H1 (cell line): Measurements from ENCODE around the gene ARFGAP3. TPM values are rescaled to one million over a fixed set of nuclear protein-coding genes. Genes with fewer than 3 reads are reported as not detected.

Source experiments
- CTCF ChIA-PET: fragments of 300-600 bp; sonication (Branson Sonifier 250); formaldehyde crosslinking; loops from one replicate; lab custom pipeline; 2021; ENCODE audit not compliant: partially characterized antibody; lab: Charles Lee
- POLR2A ChIA-PET: fragments of 300-600 bp; sonication (Branson Sonifier 250); formaldehyde crosslinking; loops from one replicate; lab custom pipeline; 2021; ENCODE audit warnings: inconsistent platforms; ENCODE audit not compliant: partially characterized antibody; lab: Charles Lee
- DNase-seq, 2 experiments: peaks; one replicate each; pipeline versions ENCODE4 v3.0.0 to v3.0.0-alpha.2; 2010 to 2022; ENCODE audit warnings: low spot score in 2 of 2, low read depth in 1 of 2, mixed read lengths in 1 of 2
- FAIRE-seq: peaks from 2 replicates; lab custom pipeline; 2011; peaks lifted over from hg19 to GRCh38; lab: Jason Lieb, UNC
- H2AFZ ChIP-seq: 2 replicates; pipeline ENCODE4 v1.8.1; 2012; ENCODE audit warnings: low read length, inconsistent platforms
- H2AK5ac ChIP-seq: 2 replicates; pipeline ENCODE4 v1.6.1; 2013; ENCODE audit warnings: low read depth, low read length
- H2BK120ac ChIP-seq: replicated peaks from 2 replicates; pipeline ENCODE3; 2013; ENCODE audit warnings: low read depth, low read length, inconsistent platforms
- H2BK12ac ChIP-seq: 2 replicates; pipeline ENCODE4 v1.6.1; 2013; ENCODE audit warnings: low read depth, low read length
- H2BK15ac ChIP-seq: 2 replicates; pipeline ENCODE4 v1.6.1; 2013; ENCODE audit warnings: low read length
- H2BK20ac ChIP-seq: 2 replicates; pipeline ENCODE4 v1.6.1; 2013; ENCODE audit warnings: low read length
- H2BK5ac ChIP-seq: 2 replicates; pipeline ENCODE4 v1.6.1; 2013; ENCODE audit warnings: low read depth, low read length
- H3K14ac ChIP-seq: 2 replicates; pipeline ENCODE4 v1.6.1; 2013; ENCODE audit warnings: inconsistent platforms; ENCODE audit not compliant: insufficient read length
- H3K18ac ChIP-seq: 2 replicates; pipeline ENCODE4 v1.6.1; 2013; ENCODE audit warnings: low read length; ENCODE audit errors: extremely low read depth
- H3K23ac ChIP-seq: 2 replicates; pipeline ENCODE4 v1.6.1; 2013; ENCODE audit warnings: inconsistent platforms; ENCODE audit not compliant: insufficient read length
- H3K23me2 ChIP-seq: 2 replicates; pipeline ENCODE4 v1.6.1; 2013; ENCODE audit warnings: low read depth, low read length
- H3K27ac ChIP-seq: 2 replicates; pipeline ENCODE4 v1.6.1; 2011; ENCODE audit warnings: low read depth, low read length, inconsistent platforms
- H3K27me3 ChIP-seq, 4 experiments: replicated peaks in 1 of 4; 1 replicate in 1 of 4; 2 replicates in 3 of 4; pipeline versions ENCODE4 v1.6.1 to v1.8.1; 2011 to 2013; ENCODE audit warnings: low read length in 3 of 4, mild to moderate bottlenecking in 3 of 4, inconsistent platforms in 2 of 4, mixed read lengths in 2 of 4, moderate library complexity in 1 of 4; ENCODE audit not compliant: control insufficient read depth in 3 of 4, insufficient read depth in 3 of 4; ENCODE audit errors: extremely low read depth in 1 of 4
- H3K36me3 ChIP-seq, 4 experiments: 2 replicates each; pipeline versions ENCODE4 v1.6.1 to v1.8.1; 2011 to 2013; ENCODE audit warnings: mild to moderate bottlenecking in 4 of 4, low read length in 3 of 4, moderate library complexity in 2 of 4, control low read depth in 1 of 4, inconsistent platforms in 1 of 4; ENCODE audit not compliant: insufficient read depth in 4 of 4, control insufficient read depth in 2 of 4
- H3K4ac ChIP-seq: replicated peaks from 2 replicates; pipeline ENCODE3; 2013; ENCODE audit warnings: low read length, low read depth, mixed read lengths, inconsistent platforms; ENCODE audit not compliant: insufficient read length
- H3K4me1 ChIP-seq, 4 experiments: replicated peaks in 1 of 4; 1 replicate in 1 of 4; 2 replicates in 3 of 4; pipeline versions ENCODE4 v1.6.1 to v1.8.1; 2011 to 2013; ENCODE audit warnings: low read length in 3 of 4, inconsistent platforms in 2 of 4, mixed read lengths in 1 of 4; ENCODE audit not compliant: insufficient read depth in 4 of 4, control insufficient read depth in 3 of 4
- H3K4me2 ChIP-seq, 2 experiments: 2 replicates each; pipeline versions ENCODE4 v1.6.1 to v1.8.1; 2011 to 2013; ENCODE audit warnings: low read depth in 2 of 2, low read length in 2 of 2, control low read depth in 1 of 2, inconsistent platforms in 1 of 2, mild to moderate bottlenecking in 1 of 2; ENCODE audit not compliant: insufficient read depth in 1 of 2
- H3K4me3 ChIP-seq, 4 experiments: fragments of 200-600, 300-600 bp in 1 of 4; sonication (generic), shearing (Covaris generic), sonication (Bioruptor Twin) in 1 of 4; 2 replicates each; pipeline versions ENCODE4 v1.5.1 to v1.8.1; 2011 to 2016; ENCODE audit warnings: low read length in 4 of 4, low read depth in 3 of 4, control low read depth in 2 of 4, inconsistent platforms in 2 of 4, mild to moderate bottlenecking in 2 of 4, mixed read lengths in 1 of 4, moderate library complexity in 1 of 4; ENCODE audit not compliant: insufficient read depth in 2 of 4; ENCODE audit errors: extremely low read depth in 1 of 4
- H3K56ac ChIP-seq: replicated peaks from 2 replicates; pipeline ENCODE3; 2013; ENCODE audit warnings: low read depth, mild to moderate bottlenecking, mixed read lengths, low read length, inconsistent platforms; ENCODE audit not compliant: insufficient read length
- H3K79me1 ChIP-seq: 2 replicates; pipeline ENCODE4 v1.6.1; 2013; ENCODE audit warnings: low read depth, low read length, control low read depth
- H3K79me2 ChIP-seq, 2 experiments: 2 replicates each; pipeline versions ENCODE4 v1.6.1 to v1.8.1; 2012 to 2013; ENCODE audit warnings: low read length in 2 of 2, mild to moderate bottlenecking in 2 of 2, inconsistent platforms in 1 of 2; ENCODE audit not compliant: insufficient read depth in 2 of 2, control insufficient read depth in 1 of 2
- H3K9ac ChIP-seq, 4 experiments: replicated peaks in 1 of 4; 1 replicate in 1 of 4; 2 replicates in 3 of 4; pipeline versions ENCODE4 v1.6.1 to v1.8.1; 2011 to 2013; ENCODE audit warnings: low read depth in 3 of 4, low read length in 3 of 4, control low read depth in 2 of 4, mild to moderate bottlenecking in 2 of 4, moderate library complexity in 2 of 4, inconsistent platforms in 1 of 4; ENCODE audit errors: extremely low read depth in 1 of 4
- H3K9me3 ChIP-seq, 2 experiments: 2 replicates each; pipeline versions ENCODE4 v1.6.1 to v1.8.1; 2012 to 2013; ENCODE audit warnings: mild to moderate bottlenecking in 2 of 2, moderate library complexity in 2 of 2, control low read depth in 1 of 2, inconsistent platforms in 1 of 2, low read depth in 1 of 2, low read length in 1 of 2, mixed read lengths in 1 of 2; ENCODE audit not compliant: insufficient read depth in 2 of 2
- H4K20me1 ChIP-seq, 2 experiments: replicated peaks in 1 of 2; 2 replicates each; pipeline versions ENCODE3 to v1.8.1; 2011 to 2013; ENCODE audit warnings: inconsistent platforms in 2 of 2, low read length in 2 of 2, mild to moderate bottlenecking in 1 of 2; ENCODE audit not compliant: insufficient read depth in 2 of 2, control insufficient read depth in 1 of 2
- H4K5ac ChIP-seq: 2 replicates; pipeline ENCODE4 v1.6.1; 2013; ENCODE audit warnings: low read length, low read depth, mixed read lengths, inconsistent platforms; ENCODE audit not compliant: insufficient read length
- H4K8ac ChIP-seq: 2 replicates; pipeline ENCODE4 v1.8.0; 2013; ENCODE audit warnings: mild to moderate bottlenecking, moderate library complexity, low read length, inconsistent platforms; ENCODE audit not compliant: insufficient read depth; ENCODE audit errors: extremely low read depth
- H4K91ac ChIP-seq: replicated peaks from 2 replicates; pipeline ENCODE3; 2013; ENCODE audit warnings: low read length, mixed read lengths, inconsistent platforms; ENCODE audit not compliant: insufficient read length
- WGBS, 2 experiments: shearing (Covaris generic) in 1 of 2; methylation state at CpG; one replicate each; pipeline versions ENCODE4 v1.1.6 to v1.1.7; 2013 to 2015; ENCODE audit warnings: low lambda C conversion rate in 2 of 2, mixed read lengths in 2 of 2, inconsistent platforms in 1 of 2, low coverage in 1 of 2, missing lambda C conversion rate in 1 of 2; ENCODE audit not compliant: insufficient replicate concordance in 2 of 2, insufficient coverage in 1 of 2, insufficient read length in 1 of 2; ENCODE audit errors: extremely low coverage in 1 of 2, missing lambda C conversion rate in 1 of 2; 5-methylcytosine and 5-hydroxymethylcytosine counted together
- polyA plus RNA-seq, 7 experiments: library from polyadenylated mRNA; depleted of rRNA in 3 of 7; stranded (reverse) in 5 of 7; unstranded in 2 of 7; fragments of >200 nt in 5 of 7; fragments of 200-250 nt in 2 of 7; gene quantifications; 1 replicate in 5 of 7; 2 replicates in 1 of 7; 4 replicates in 1 of 7; pipeline versions ENCODE4 v1.2.1 to v1.2.3, GENCODE V29; 2011 to 2013; ENCODE audit warnings: missing spikeins in 2 of 7, mixed read lengths in 2 of 7
- total RNA-seq: library from RNA; stranded (reverse); fragmentation: NEBNext Ultra II Directional; extraction: Animal tissue kit (Norgen Biotek cat#: 25700); gene quantifications from 2 replicates; pipeline ENCODE4 v1.2.1, GENCODE V29; 2021

ARFGAP3 gene
- total and polyA plus RNA-seq, 2 of the 8 experiments (the other 6 are each of a cell fraction or from before 2014, with no cell fraction given): 9.7 to 16.0 TPM

- H4K91ac ChIP-seq: no peak overlapping the region
- H3K4ac ChIP-seq: no peak overlapping the region
- no peak overlapping the region for H2AFZ ChIP-seq
- no peaks in the 10 kb centered on the region for H3K79me1 ChIP-seq
- H2AK5ac ChIP-seq: no peak overlapping the region
- no peak for FAIRE-seq
- no peak overlapping the region for H2BK20ac ChIP-seq
- H3K4me3 ChIP-seq: no peak overlapping the region
- H2BK120ac ChIP-seq: no peak overlapping the region
- no peak overlapping the region for H3K27ac ChIP-seq
- no peaks in the 10 kb centered on the region for H3K23me2 ChIP-seq
- no peak overlapping the region for H2BK12ac ChIP-seq
- no peak overlapping the region for H3K56ac ChIP-seq
- no peak overlapping the region for H3K9ac ChIP-seq
- H3K14ac ChIP-seq: no peak overlapping the region
- H2BK5ac ChIP-seq: no peak overlapping the region
- no peaks in the 10 kb centered on the region for H3K4me1 ChIP-seq
- H3K9me3 ChIP-seq: no peaks in the 10 kb centered on the region
- ChIA-PET POLR2A (no interaction called here), CTCF (interaction anchor here (1.1 kb wide), 1 partner anchor 10 kb away, joined by 3 read pairs; no protein-coding TSS in a partner anchor)
- H4K20me1 ChIP-seq: no peaks in the 10 kb centered on the region
- H3K36me3 ChIP-seq: peaks cover 0 to 3% (median 0%) of the 10 kb centered on the region in 4 experiments; a peak in 1 of 8 replicates
- H3K23ac ChIP-seq: no peak overlapping the region
- no peak overlapping the region for H3K4me2 ChIP-seq
- H2BK15ac ChIP-seq: no peak overlapping the region
- H3K79me2 ChIP-seq: no peaks in the 10 kb centered on the region
- 93% methylated on average over 5 of the region's 5 CpGs; no CpG with 5 or more reads in 1 of the 2 experiments for WGBS, 2 experiments
- no peak overlapping the region for H4K5ac ChIP-seq
- no peak overlapping the region for H3K18ac ChIP-seq
- no peak overlapping the region for H4K8ac ChIP-seq
- H3K27me3 ChIP-seq: no peaks in the 10 kb centered on the region
- no peak for DNase-seq
Observed at GRCh38 chr22:42830161-42830560, 26.9 kb downstream of the ARFGAP3 start.
